Skeletal muscle satellite cell (primary cell): Measurements from ENCODE around the gene IFIH1.

Experiments used
- H3K27me3 ChIP-seq: 2 replicates; pipeline ENCODE4 v1.7.0; 2013; ENCODE audit warnings: low read length; ENCODE audit not compliant: control insufficient read depth, insufficient read depth
- H3K36me3 ChIP-seq: 2 replicates; pipeline ENCODE4 v1.7.0; 2013; ENCODE audit warnings: mild to moderate bottlenecking, control low read depth, low read length; ENCODE audit not compliant: insufficient read depth
- H3K4me1 ChIP-seq: 2 replicates; pipeline ENCODE4 v1.7.0; 2013; ENCODE audit warnings: low read length; ENCODE audit not compliant: control insufficient read depth, insufficient read depth
- H3K4me2 ChIP-seq: 2 replicates; pipeline ENCODE4 v1.7.0; 2013; ENCODE audit warnings: mild to moderate bottlenecking, low read length
- H3K4me3 ChIP-seq: 2 replicates; pipeline ENCODE4 v1.7.0; 2013; ENCODE audit warnings: low read length
- H3K9ac ChIP-seq: 2 replicates; pipeline ENCODE4 v1.7.0; 2013; ENCODE audit warnings: mild to moderate bottlenecking, low read depth, low read length, moderate library complexity
- H3K9me3 ChIP-seq: replicated peaks from 2 replicates; pipeline ENCODE4 v1.7.0; 2013; ENCODE audit warnings: mild to moderate bottlenecking, control low read depth, low read length

The IFIH1 gene

GRCh38 chr2:162232671-162233070 is 85.8 kb downstream of the IFIH1 start:
- Histone ChIP-seq H3K9ac (peak overlapping the region; percentile 12), H3K36me3 (peaks cover 45% of the 10 kb centered on the region), H3K4me3 (no peak overlapping the region), H3K27me3 (no peaks in the 10 kb centered on the region), H3K9me3 (no peaks in the 10 kb centered on the region), H3K4me1 (peaks cover 24% of the 10 kb centered on the region), H3K4me2 (peak overlapping the region; percentile 10)

- H3K36me3 ChIP-seq = peaks cover 46% of the 10 kb centered on the region
- peaks cover 24% of the 10 kb centered on the region for H3K4me1 ChIP-seq
- H3K27me3 ChIP-seq = no peaks in the 10 kb centered on the region
- H3K4me2 ChIP-seq = no peak overlapping the region
- H3K9me3 ChIP-seq = no peaks in the 10 kb centered on the region
- no peak overlapping the region for H3K9ac ChIP-seq
- H3K4me3 ChIP-seq = no peak overlapping the region
These were observed 86.5 kb downstream of the IFIH1 start for GRCh38 chr2:162232027-162232426.

GRCh38 chr2:162230761-162231160 is 87.7 kb downstream of the IFIH1 start:
- H3K27me3 ChIP-seq = no peaks in the 10 kb centered on the region

GRCh38 chr2:162226836-162227235 is 91.6 kb downstream of the IFIH1 start:
- Histone ChIP-seq H3K4me2 (no peak overlapping the region), H3K9ac (no peak overlapping the region), H3K9me3 (no peaks in the 10 kb centered on the region), H3K36me3 (peaks cover 54% of the 10 kb centered on the region), H3K27me3 (no peaks in the 10 kb centered on the region), H3K4me3 (no peak overlapping the region), H3K4me1 (no peaks in the 10 kb centered on the region)

More at GRCh38 chr2:162230761-162231160, 87.7 kb downstream of the IFIH1 start:
- peaks cover 24% of the 10 kb centered on the region for H3K4me1 ChIP-seq
- no peak overlapping the region for H3K4me3 ChIP-seq
- H3K36me3 ChIP-seq = peaks cover 51% of the 10 kb centered on the region
- H3K4me2 ChIP-seq = no peak overlapping the region
- no peaks in the 10 kb centered on the region for H3K9me3 ChIP-seq
- H3K9ac ChIP-seq = no peak overlapping the region

GRCh38 chr2:162221064-162221463 is 97.4 kb downstream of the IFIH1 start:
- Histone ChIP-seq H3K9me3 (no peaks in the 10 kb centered on the region), H3K4me1 (no peaks in the 10 kb centered on the region), H3K4me2 (no peak overlapping the region), H3K9ac (no peak overlapping the region), H3K36me3 (peaks cover 72% of the 10 kb centered on the region), H3K27me3 (no peaks in the 10 kb centered on the region), H3K4me3 (no peak overlapping the region)

GRCh38 chr2:162220368-162220767 is 98.1 kb downstream of the IFIH1 start:
- H3K4me2 ChIP-seq = no peak overlapping the region
- H3K36me3 ChIP-seq = peaks cover 73% of the 10 kb centered on the region
- no peak overlapping the region for H3K9ac ChIP-seq
- no peaks in the 10 kb centered on the region for H3K4me1 ChIP-seq
- no peaks in the 10 kb centered on the region for H3K27me3 ChIP-seq
- no peak overlapping the region for H3K4me3 ChIP-seq
- no peaks in the 10 kb centered on the region for H3K9me3 ChIP-seq

GRCh38 chr2:162219426-162219825 is 99.1 kb downstream of the IFIH1 start:
- H3K9me3 ChIP-seq = no peaks in the 10 kb centered on the region
- H3K27me3 ChIP-seq = no peaks in the 10 kb centered on the region
- no peak overlapping the region for H3K9ac ChIP-seq
- no peak overlapping the region for H3K4me3 ChIP-seq
- peaks cover 74% of the 10 kb centered on the region for H3K36me3 ChIP-seq
- no peaks in the 10 kb centered on the region for H3K4me1 ChIP-seq
- no peak overlapping the region for H3K4me2 ChIP-seq

GRCh38 chr2:162217598-162217997 is 100.9 kb downstream of the IFIH1 start:
- Histone ChIP-seq H3K4me2 (no peak overlapping the region), H3K9me3 (no peaks in the 10 kb centered on the region), H3K27me3 (no peaks in the 10 kb centered on the region), H3K4me3 (no peak overlapping the region), H3K4me1 (peaks cover 6% of the 10 kb centered on the region), H3K9ac (no peak overlapping the region), H3K36me3 (peaks cover 79% of the 10 kb centered on the region)
